ENCODE measurements around the gene VASN. TPM values are rescaled to one million over a fixed set of nuclear protein-coding genes. Genes with fewer than 3 reads are reported as not detected.
A peak's percentile ranks its signal among the peaks of the same experiment; 100 is the strongest.

The VASN gene
- total and polyA plus RNA-seq, 10 of the 15 experiments (the other 5 are each of a cell fraction or from before 2014, with no cell fraction given) = 0.02 to 0.19 (median 0.14) TPM; not detected in 6

DNA sequence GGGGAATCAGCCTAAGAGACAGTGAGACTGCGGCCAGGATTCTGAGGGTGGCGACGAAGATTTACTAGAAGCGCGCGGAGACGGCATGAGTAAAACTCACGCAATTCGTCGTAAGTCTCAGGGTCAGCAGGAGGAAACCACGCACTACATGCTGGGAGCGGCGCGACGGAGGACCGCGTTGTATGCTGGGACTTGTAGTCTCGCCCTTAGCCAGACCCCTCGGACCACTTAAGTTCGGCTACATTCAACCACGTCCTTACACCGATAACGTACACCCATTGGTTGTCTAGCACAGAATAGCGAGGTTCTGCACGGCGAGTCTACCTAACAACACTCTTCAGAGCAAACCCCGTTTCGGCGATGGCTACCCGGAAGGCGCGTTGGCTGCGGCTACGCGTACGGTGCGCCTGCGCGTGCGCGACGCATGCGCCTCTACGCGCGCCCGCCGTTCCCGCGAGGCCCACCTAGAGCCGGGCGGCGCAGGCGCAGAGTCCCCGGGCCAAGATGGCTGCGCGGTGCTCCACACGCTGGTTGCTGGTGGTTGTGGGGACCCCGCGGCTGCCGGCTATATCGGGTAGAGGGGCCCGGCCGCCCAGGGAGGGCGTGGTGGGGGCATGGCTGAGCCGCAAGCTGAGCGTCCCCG lies 53.9 kb downstream of the VASN start, which contains the start of gene DNAJA3:
DNAJA3 (plus strand) TSS at position 491 of the 643 bp plus-strand sequence; CDS start at position 505, 14 bp downstream.
- FAIRE-seq (peak; percentile 97), DNase-seq (ENCODE audit: low read depth, low spot score) (peak; percentile 91), ATAC-seq (peak; percentile 95)
- intact Hi-C loops (cut with micrococcal nuclease; ENCODE audit: unreplicated experiment) (loop anchor here (5.0 to 10.0 kb wide), 2 partner anchors 47 to 189 kb away; partner anchors contain the start of genes NMRAL1 and UBALD1), in situ Hi-C loops (cut with MboI) (no loop called here)
- Histone ChIP-seq H3K9ac (ENCODE audit: control insufficient read depth, insufficient read depth, low read length) (peak within 1 kb of the TSS; percentile 99), H3K4me2 (ENCODE audit: control insufficient read depth, insufficient read depth) (peak within 1 kb of the TSS; percentile 99), H3K9me3 (replicated peaks; ENCODE audit: control insufficient read depth, insufficient read depth, low read length) (no peaks in the 10 kb centered on the region), H3K4me3 (peak within 1 kb of the TSS; percentile 92), H3K27ac (ENCODE audit: control insufficient read depth, insufficient read depth) (peak within 1 kb of the TSS; percentile 100), H2AFZ (ENCODE audit: control insufficient read depth, low read depth, low read length) (peak within 1 kb of the TSS; percentile 100), H4K20me1 (ENCODE audit: control insufficient read depth, insufficient read depth) (no peaks in the 10 kb centered on the region), H3K36me3 (ENCODE audit: control insufficient read depth in 2 of 2, insufficient read depth in 2 of 2, low read length in 1 of 2) (peaks cover 0 to 7% of the 10 kb centered on the region in 2 experiments; a peak in 1 of 4 replicates), H3K4me1 (ENCODE audit: control insufficient read depth, insufficient read depth, low read length) (no peaks in the 10 kb centered on the region), H3K79me2 (ENCODE audit: control insufficient read depth, insufficient read depth, low read length) (peaks cover 33% of the 10 kb centered on the region), H3K27me3 (replicated peaks in 1 of 2; ENCODE audit: control insufficient read depth in 2 of 2, insufficient read depth in 2 of 2, low read length in 1 of 2) (no peaks in the 10 kb centered on the region)
- WGBS (ENCODE audit: insufficient coverage, insufficient replicate concordance, low lambda C conversion rate, missing lambda C conversion rate) = under 1% methylated on average over 68 of the region's 68 CpGs
- RAD21 ChIA-PET (ENCODE audit: unreplicated experiment) = interaction anchor here (3.2 kb wide), 1 partner anchor 23 kb away, joined by 9 read pairs; no protein-coding TSS in a partner anchor
- POLR2A ChIA-PET = no interaction called here
- CTCF ChIA-PET = no interaction called here
- BruUV-seq (replicated peaks) = TSS peak; percentile 95
- SMC1A ChIA-PET (ENCODE audit: uncharacterized antibody, unreplicated experiment) = interaction anchor here (1.5 kb wide), 1 partner anchor 23 kb away, joined by 4 read pairs; no protein-coding TSS in a partner anchor
- TF ChIP-seq, protein P1, sequence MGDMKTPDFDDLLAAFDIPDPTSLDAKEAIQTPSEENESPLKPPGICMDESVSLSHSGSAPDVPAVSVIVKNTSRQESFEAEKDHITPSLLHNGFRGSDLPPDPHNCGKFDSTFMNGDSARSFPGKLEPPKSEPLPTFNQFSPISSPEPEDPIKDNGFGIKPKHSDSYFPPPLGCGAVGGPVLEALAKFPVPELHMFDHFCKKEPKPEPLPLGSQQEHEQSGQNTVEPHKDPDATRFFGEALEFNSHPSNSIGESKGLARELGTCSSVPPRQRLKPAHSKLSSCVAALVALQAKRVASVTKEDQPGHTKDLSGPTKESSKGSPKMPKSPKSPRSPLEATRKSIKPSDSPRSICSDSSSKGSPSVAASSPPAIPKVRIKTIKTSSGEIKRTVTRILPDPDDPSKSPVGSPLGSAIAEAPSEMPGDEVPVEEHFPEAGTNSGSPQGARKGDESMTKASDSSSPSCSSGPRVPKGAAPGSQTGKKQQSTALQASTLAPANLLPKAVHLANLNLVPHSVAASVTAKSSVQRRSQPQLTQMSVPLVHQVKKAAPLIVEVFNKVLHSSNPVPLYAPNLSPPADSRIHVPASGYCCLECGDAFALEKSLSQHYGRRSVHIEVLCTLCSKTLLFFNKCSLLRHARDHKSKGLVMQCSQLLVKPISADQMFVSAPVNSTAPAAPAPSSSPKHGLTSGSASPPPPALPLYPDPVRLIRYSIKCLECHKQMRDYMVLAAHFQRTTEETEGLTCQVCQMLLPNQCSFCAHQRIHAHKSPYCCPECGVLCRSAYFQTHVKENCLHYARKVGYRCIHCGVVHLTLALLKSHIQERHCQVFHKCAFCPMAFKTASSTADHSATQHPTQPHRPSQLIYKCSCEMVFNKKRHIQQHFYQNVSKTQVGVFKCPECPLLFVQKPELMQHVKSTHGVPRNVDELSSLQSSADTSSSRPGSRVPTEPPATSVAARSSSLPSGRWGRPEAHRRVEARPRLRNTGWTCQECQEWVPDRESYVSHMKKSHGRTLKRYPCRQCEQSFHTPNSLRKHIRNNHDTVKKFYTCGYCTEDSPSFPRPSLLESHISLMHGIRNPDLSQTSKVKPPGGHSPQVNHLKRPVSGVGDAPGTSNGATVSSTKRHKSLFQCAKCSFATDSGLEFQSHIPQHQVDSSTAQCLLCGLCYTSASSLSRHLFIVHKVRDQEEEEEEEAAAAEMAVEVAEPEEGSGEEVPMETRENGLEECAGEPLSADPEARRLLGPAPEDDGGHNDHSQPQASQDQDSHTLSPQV (IDR thresholded peaks at IDR 0.05) = no peak
- TF ChIP-seq EGR1 (IDR thresholded peaks at IDR 0.05; ENCODE audit: borderline replicate concordance in 1 of 2, low read depth in 2 of 2, low read length in 2 of 2) (peak; percentile 36 to 67; a peak in 2 of 3 replicates), ZBED1 (IDR thresholded peaks at IDR 0.05; ENCODE audit: borderline replicate concordance) (no peak), NBN (IDR thresholded peaks at IDR 0.05) (peak; percentile 88; the same call in 1 of the 2 replicates), PML (IDR thresholded peaks at IDR 0.05; ENCODE audit: low read length) (peak; percentile 93), CHD2 (IDR thresholded peaks at IDR 0.05; ENCODE audit: borderline replicate concordance, low read depth, low read length) (peak; percentile 99), NR2C1 (IDR thresholded peaks at IDR 0.05) (peak; percentile 81), SMC3 (IDR thresholded peaks at IDR 0.05; ENCODE audit: borderline replicate concordance, low read length) (no peak), SIX5 (IDR thresholded peaks at IDR 0.05; ENCODE audit: low read depth, low read length, severe bottlenecking) (peak; percentile 81), SMARCA5 (IDR thresholded peaks at IDR 0.05) (no peak), TARDBP (IDR thresholded peaks at IDR 0.05; ENCODE audit: borderline replicate concordance) (peak; percentile 84), POLR2A (IDR thresholded peaks at IDR 0.05; ENCODE audit: low read depth, low read length) (peak; percentile 98), IKZF1 (conservative IDR thresholded peaks at IDR 0.05) (peak; percentile 100), GATAD2B (conservative IDR thresholded peaks at IDR 0.05; ENCODE audit: low read depth) (peak; percentile 58), KAT2A (conservative IDR thresholded peaks at IDR 0.05; ENCODE audit: control insufficient read depth, low read depth, low read length) (no peak), LARP7 (IDR thresholded peaks at IDR 0.05) (peak; percentile 92)
- TF ChIP-seq, protein P2, sequence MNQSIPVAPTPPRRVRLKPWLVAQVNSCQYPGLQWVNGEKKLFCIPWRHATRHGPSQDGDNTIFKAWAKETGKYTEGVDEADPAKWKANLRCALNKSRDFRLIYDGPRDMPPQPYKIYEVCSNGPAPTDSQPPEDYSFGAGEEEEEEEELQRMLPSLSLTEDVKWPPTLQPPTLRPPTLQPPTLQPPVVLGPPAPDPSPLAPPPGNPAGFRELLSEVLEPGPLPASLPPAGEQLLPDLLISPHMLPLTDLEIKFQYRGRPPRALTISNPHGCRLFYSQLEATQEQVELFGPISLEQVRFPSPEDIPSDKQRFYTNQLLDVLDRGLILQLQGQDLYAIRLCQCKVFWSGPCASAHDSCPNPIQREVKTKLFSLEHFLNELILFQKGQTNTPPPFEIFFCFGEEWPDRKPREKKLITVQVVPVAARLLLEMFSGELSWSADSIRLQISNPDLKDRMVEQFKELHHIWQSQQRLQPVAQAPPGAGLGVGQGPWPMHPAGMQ (IDR thresholded peaks at IDR 0.05; ENCODE audit: borderline replicate concordance) = no peak

All from GM12878 (cell line).